RCC 7860 (cell line): ENCODE results near the gene SIX2.

ENCODE experiments used
- DNase-seq: peaks from one replicate; pipeline ENCODE4 v3.0.0-alpha.2; 2015; ENCODE audit warnings: low spot score
- FAIRE-seq: peaks from 2 replicates; lab custom pipeline; 2012; peaks lifted over from hg19 to GRCh38; lab: Jason Lieb, UNC

SIX2 gene

DNA sequence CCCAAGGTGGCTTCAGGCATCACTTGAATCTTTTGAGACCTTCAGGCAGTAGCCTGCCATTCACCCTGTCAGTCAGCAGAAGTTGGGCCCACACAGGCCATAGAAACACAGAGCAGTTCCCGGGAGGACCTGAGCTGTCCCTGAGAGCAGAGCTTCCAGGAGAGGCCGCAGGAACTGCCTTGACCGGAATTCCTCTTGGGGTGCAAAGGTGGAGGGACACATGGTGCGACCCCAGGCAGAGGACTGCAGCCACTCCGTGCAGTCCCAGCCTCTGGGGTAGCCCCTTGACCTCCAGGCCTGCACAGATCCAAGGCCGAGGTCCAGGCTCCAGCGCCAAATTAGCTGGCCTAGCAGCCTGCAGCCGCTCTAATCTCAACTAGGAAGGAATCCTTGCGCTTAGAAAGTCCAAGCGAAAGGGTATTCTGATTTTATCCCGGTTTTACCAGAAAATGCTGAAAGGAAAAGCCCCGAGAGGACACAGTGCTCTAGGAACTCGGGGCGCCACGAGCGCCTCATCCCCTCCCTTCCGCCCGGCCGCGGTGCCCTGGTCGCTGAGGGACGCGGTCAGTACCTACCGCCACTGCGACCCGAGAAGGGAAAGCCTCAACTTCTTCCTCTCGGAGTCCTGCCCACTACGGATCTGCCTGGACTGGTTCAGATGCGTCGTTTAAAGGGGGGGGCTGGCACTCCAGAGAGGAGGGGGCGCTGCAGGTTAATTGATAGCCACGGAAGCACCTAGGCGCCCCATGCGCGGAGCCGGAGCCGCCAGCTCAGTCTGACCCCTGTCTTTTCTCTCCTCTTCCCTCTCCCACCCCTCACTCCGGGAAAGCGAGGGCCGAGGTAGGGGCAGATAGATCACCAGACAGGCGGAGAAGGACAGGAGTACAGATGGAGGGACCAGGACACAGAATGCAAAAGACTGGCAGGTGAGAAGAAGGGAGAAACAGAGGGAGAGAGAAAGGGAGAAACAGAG is 5.4 kb downstream of the SIX2 start:
- FAIRE-seq, result no peak

DNA sequence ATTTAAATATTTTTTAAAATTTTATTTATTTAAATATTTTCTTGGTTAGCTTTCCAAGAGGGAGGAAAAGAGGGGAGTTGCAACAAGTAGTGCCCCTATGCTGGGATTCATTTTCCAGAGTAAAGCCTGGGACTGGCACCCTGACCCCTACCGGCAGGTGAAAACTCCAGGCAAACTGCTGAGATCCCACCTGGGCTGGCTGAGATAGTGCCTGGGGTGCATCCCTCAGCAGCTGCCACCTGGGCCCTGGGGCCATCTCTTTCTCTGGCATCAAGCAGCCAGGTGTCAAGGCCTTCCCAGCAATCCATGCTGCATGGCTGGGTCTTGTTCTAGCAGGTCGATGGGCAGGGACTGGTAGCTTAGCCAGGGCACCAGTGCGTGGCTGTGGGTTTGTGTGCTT is 6.6 kb downstream of the SIX2 start:
- no peak for FAIRE-seq
- no peak for DNase-seq

More for the DNA sequence above, 5.4 kb downstream of the SIX2 start:
- DNase-seq, result no peak

DNA sequence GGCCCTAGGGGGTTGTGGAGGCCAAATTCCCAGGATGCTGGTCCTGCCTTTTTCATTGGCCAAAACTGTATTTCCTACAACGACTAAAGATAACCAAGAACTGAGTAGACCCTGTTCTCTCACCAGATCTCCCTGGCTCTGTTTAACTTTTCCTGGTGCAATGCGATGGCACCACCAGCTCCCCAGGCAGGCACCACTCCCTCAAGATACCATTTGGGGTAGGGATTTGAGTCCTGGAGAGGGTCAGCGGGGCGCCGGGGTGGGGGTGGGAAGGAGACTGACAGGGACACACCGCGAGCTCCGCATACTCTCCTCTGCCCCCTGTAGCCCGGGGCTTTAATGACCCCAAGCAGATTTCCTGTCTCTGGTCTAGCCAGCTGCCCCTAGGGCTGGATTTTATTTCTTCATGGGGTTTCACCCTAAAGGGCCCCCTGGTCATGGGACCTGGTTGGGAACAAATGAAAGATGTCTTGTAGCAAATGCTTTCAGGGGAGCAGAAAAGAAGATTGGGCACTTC is 7.3 kb downstream of the SIX2 start:
- FAIRE-seq (no peak), DNase-seq (no peak)

DNA sequence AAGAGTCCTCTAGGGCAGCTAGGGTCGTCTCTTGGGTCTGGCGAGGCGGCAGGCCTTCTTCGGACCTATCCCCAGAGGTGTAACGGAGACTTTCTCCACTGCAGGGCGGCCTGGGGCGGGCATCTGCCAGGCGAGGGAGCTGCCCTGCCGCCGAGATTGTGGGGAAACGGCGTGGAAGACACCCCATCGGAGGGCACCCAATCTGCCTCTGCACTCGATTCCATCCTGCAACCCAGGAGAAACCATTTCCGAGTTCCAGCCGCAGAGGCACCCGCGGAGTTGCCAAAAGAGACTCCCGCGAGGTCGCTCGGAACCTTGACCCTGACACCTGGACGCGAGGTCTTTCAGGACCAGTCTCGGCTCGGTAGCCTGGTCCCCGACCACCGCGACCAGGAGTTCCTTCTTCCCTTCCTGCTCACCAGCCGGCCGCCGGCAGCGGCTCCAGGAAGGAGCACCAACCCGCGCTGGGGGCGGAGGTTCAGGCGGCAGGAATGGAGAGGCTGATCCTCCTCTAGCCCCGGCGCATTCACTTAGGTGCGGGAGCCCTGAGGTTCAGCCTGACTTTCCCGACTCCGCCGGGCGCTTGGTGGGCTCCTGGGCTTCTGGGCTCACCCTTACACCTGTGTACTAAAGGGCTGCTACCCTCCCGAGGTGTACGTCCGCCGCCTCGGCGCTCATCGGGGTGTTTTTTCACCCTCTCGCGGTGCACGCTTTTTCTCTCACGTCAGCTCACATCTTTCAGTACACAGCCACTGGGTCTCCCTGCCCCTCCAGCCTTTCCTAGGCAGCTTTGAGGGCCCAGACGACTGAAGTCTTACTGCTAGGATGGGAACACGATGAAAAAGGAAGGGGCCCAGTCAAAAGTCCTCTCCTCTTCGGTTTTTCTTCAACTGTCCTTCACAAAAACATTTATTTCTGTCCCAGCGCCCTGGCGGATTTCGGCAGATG is 8.1 kb downstream of the SIX2 start:
- FAIRE-seq (no peak), DNase-seq (no peak)

DNA sequence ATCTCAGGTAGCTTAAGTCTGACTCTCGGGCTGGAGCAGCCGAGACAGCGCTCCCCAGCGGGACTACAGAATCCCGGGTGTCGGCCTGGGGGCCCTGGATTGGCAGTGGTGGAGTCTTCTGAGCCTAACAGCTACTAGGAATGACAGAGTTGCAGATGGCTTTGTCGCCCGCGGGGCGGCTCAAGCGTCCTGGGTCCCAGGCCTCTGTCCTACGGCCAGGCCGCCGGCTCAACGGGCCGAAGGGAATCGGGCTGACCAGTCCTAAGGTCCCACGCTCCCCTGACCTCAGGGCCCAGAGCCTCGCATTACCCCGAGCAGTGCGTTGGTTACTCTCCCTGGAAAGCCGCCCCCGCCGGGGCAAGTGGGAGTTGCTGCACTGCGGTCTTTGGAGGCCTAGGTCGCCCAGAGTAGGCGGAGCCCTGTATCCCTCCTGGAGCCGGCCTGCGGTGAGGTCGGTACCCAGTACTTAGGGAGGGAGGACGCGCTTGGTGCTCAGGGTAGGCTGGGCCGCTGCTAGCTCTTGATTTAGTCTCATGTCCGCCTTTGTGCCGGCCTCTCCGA is 8.8 kb downstream of the SIX2 start:
- FAIRE-seq (no peak), DNase-seq (no peak)

DNA sequence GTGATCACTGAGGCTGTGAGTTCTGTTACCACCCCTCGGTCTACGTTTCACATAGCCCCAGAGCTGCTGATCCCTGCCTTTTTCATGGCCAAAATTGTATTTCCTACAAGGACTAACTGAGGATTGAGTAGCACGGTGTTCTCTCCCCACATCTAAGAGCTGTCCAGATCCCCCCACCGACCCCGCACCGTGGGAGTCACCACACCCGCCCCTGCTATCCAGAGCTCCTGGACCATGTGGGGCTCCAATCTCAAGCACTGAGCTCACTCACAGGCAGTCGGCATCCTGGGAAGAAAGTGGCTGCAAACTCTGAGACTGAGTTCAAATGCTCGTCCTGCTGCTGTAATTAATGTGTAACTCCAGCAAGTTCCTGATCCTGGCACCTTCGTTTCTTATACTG is 9.7 kb downstream of the SIX2 start:
- FAIRE-seq (no peak), DNase-seq (no peak)

DNA sequence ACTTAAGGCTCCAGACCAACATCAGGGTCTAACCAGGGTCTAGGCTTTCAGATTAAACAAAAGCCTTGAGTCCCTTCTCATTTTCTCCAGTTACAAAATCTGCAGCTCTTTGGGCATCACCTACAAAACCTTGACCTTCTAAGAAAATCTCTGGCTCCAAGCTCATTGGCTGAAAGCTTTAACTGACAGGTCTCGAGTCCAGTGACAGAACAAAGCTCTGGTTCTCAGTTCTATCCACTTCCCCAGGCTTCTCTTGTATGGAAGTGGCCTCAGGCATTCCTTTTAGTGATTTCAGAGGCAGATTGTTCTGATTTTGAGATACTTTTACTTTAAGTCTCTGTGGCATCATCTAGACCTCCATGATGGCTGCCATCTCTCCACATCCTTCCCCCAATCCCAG is 11.3 kb downstream of the SIX2 start:
- no peak for DNase-seq
- no peak for FAIRE-seq

DNA sequence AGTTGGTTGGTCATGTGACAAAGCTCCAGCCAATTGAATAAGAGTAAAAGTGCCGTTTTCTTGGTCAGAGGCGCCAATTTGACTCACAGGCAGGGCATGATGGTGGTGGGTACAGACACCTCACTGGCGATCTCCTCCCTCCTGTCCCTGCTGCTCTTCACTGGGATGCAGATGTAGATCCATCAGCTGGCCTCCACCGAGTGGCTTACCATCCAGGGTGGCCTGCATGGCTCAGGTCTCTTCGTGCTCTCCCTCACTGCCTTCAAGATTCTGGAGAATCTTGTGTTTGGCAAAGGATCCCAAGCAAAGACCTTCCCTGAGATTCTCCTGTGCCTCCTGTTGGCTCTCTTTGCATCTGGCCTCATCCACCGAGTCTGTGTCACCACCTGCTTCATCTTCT is 12.9 kb downstream of the SIX2 start:
- DNase-seq, result no peak
- FAIRE-seq, result no peak

DNA sequence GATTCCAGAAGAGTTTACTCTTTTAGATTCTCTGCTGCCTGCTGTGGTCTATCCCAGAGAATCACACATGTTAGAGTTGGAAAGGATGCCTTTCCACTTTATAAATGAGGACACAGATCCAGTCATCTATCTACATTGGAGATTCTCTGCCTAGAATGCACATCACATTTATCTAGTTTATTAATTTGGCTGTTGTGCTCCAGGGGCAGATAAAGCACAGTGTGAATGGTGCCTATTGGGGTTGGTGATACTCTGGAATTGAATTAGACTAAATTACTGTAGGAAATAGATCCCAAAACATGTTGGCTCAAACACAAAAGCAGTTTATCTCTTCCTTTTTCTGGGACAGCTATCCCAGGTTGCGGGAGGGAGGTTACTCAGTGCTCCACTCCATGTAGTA is 14.9 kb downstream of the SIX2 start:
- FAIRE-seq, result no peak
- DNase-seq, result no peak

DNA sequence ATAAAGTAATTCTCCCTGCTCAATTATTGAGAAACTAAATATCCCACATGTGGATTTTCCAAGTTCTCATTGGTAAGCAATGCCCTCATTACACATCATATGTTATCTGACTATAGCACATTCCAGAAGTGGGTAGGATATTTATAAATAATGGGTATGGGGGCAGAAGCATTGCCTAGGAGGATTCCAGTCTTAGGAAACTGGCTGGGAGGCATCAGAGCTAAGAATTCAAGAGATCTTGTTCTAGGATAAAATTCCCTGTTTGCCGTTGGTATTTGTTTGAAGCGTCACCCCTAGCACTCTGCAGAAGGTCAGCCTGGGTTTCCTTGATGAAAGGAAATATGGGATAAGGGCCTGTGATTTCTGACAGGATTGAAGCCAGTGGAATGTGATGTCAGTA is 20.1 kb downstream of the SIX2 start:
- no peak for FAIRE-seq
- no peak for DNase-seq

DNA sequence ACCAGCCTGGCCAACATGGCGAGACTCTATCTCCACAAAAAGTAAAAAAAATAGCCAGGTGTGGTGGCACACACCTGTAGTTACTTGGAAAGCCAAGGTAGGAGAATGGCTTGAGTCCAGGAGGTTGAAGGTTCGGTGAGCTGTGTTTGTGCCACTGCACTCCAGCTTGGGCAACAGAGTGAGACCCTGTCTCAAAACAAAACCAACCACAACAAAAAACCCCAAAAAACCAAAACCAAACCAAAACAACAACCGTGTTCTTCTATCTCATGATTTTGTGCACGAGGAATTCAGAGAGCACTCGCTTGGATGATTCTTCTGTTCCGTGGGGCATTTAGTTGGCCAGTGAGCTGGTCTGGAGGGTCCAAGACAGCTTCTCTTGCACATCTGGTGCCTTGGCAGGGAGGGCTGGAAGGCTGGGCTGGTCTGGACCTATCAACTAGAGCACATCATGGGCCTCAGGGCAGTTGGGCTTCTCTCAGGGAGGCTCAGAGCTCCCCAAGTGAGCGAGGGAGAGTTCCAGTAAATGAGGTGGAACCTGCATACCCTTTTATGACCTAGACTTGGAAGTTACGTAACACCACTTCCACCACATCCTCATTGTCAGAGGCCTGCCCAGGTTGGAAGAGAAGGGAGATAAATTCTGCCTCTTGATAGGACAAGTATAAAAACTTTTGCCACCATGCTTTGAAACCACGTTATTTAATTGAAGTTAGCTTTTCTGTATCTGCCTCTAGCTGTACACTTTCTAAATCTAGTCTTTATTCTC is 25.2 kb downstream of the SIX2 start:
- no peak for DNase-seq
- FAIRE-seq, result no peak

DNA sequence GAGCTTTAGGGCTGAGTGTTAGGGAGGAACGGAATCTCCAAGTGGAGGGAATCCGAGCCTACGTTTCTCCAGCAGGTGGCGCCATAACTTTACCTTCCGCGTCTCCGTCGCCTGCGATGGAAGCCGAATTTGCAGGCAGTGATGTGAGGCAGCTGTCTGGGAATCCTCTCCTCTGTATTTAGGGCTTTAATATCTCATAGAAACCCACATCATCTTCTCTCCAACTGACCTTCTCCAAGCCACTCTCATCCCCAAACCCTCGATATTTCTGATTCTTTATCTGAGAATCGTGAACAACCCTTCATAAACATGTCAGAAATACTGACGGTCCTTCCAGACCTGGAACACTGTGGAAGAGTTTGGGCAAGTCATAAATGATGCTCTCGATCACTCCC is 27.5 kb downstream of the SIX2 start:
- peak; percentile 44 for DNase-seq

DNA sequence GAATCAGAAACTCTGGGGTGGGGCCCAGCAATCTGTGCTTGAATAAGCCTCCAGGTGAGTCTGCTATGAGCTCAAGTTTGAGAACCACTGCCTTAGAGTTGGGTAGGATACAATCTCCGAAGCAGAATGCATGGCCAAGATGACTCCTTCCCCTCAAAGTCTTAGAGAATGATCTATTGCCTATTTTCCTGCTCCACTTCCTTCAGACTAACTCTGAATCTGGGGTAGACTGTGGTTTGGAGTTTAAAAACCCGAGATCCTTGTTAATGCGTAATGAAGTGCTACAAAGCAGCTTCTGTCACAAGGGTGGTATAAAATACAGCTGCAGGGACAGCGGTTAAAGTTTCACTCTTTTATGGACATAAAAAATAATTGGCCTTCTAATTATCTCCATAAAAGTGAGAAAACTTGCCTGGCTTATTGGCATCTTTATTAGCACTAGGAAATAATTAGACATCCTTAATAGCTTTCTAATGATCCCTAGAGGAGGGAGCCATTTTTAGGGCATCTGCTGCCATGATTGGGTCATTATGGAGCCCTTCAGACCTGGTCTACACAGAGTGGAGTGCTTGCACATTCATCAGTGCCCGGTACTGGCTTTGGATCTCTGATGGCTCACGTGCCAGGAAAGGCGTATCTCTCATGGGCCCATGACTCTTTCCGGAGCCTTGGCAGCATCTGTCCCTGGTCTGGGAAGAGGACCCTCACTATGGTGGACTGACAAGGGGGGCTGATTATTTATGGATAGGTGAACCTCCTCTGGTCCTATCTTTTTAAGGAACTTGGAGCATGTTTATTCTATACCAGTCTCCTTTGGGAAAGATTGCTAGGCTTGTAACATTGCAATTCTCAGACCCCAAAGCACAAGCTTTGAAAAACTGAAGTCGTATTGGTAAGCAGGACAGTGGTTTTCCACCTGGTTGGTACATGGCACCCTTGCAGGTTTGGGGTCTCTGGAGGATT is 28.2 kb downstream of the SIX2 start:
- FAIRE-seq (no peak), DNase-seq (no peak)

More for the DNA sequence above, 27.5 kb downstream of the SIX2 start:
- FAIRE-seq, result no peak

DNA sequence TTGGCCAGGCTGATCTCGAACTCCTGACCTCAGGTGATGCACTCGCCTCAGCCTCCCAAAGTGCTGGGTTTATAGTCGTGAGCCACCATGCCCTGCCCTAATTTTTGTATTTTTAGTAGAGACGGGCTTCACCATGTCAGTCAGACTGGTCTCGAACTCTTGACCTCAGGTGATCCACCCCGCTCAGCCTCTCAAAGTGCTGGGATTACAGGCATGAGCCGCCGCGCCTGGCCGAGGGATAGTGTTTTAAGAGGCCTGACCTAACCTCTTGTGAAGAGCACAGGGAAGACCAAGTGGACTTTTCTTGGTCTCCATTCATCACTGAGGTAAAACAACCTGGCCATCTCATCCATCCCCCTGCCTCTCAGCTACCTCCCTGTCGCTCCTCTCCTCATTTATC is 29.7 kb downstream of the SIX2 start:
- FAIRE-seq (no peak), DNase-seq (no peak)

DNA sequence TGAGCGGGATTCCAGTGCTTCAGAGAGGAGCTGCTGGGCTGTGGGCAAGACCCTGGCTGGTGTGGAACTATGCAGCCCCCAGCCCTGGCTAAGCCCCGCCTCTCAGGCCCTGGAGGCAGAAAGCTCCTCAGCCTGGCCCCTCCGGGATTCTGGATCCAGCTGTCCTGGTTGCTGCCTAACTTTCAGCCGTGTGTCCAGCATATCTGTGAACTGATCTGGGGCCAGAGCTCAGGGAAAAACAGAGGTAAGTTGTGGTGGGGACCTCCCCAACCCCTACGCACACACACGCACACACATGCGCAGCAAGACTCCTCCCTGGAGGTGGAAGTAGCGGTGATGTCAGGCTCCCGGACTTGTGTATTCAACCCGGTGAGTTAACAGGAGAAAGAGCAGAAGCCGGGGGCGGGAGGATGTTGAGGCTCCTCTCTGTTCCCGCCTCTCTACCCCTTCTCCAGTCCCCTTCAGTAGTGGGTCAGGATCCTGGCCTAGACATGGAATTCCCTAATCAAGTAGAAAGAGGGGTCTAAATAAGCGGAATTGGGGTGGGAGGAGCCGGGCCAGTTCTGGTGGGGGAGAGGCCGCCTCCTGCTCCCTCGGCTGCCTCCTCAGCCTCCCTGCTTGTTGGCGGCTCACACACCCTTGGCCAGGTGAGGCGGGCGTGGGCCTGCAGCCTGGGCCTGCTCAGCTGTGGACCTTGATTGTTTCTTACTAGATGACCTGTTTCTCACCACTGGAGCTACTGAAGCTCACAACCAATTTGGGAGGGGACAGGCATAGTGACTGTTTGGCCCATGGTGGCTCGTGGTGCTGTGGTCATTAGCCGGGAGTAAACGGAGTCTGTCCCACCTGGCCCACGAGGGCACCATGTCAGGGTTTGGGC is 33.4 kb downstream of the SIX2 start:
- no peak for FAIRE-seq

DNA sequence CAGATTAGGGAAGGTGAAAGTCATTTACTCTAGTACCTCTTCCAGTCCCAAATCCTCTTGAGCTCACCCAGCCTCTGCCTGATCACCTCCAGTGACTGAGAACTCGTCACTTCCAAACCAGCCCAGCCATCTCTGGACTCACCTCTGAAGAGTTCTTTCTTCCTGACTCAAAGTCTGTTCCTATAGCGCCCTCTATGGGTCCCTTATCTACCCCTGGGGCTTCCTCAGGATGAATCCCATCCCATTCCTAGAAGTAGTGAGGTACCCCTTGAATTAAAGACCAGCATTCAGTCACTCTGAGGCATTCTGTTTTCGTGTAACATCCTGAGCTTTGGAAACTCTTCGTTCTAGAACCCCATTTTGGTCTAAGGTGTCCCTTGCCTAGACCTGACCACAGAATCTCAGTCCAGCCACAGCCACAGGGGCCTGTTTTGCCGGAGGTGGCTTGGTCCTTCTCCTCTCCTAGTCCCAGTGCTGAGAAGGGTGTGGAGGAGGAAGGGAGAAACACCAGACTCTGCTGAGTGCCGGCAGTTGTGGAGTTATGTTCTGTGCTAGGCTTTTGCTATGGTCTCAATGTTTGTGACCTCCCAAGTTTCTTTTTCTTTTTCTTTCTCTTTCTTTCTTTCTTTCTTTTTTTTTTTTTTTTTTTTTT is 35.1 kb downstream of the SIX2 start:
- no peak for FAIRE-seq
- DNase-seq, result peak; percentile 22

More for the DNA sequence above, 33.4 kb downstream of the SIX2 start:
- no peak for DNase-seq

DNA sequence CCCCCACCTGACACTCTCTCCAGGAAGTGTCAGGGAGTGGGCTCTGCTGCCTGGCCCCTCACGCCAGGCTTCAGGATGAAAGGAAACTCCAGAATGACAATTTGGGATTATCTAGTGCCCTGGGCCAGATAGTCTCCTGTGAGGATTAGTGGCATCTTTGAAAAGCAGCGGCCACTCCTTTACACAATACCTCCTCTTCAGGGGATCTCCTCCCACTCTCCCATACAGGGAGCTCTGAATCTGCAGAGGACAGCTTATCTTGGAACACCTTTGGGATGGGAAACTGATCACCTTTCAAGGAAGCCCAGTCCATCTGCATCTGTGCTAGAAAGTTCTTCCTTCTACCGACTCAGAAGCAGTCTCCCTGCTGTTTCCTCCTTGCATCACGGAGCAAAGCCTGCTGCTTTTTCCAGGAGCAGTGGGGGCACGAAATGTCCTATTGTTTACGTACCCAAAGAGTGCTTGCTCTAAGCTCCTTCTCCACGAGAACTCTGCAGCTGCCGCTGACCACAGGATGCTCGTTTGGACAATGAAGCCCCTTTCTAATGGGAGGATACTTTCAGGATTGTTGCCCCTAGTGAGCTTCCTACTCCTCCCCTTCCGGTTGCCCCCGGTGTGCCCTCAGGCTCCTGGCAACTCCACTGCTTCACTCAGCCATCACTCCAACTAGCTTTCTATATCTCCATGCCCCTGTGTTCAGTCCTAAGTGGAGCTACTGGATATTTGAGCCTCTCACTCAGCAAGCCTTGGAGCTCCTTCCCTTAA is 36.3 kb downstream of the SIX2 start:
- FAIRE-seq (no peak), DNase-seq (no peak)
